WTC11 (cell line): ENCODE results near the gene ERP44. TPM values are rescaled to one million over a fixed set of nuclear protein-coding genes. Genes with fewer than 3 reads are reported as not detected.

Experiments used
- ATAC-seq: fragments of 200-7000 bp; cut with Tn5 transposase; 2 replicates; pipeline ENCODE4 v1.10.0; 2021; ENCODE audit warnings: mild to moderate bottlenecking, moderate library complexity
- CTCF ChIA-PET: fragments of 300-600 bp; sonication (Branson Sonifier 250); formaldehyde crosslinking; loops from one replicate; lab custom pipeline; 2021; ENCODE audit warnings: antibody characterized with exemption; lab: Charles Lee
- POLR2A ChIA-PET: fragments of 350-600 bp; sonication (Branson Sonifier 250); formaldehyde crosslinking; loops from one replicate; lab custom pipeline; 2021; ENCODE audit warnings: antibody characterized with exemption; lab: Charles Lee
- DNase-seq: peaks from one replicate; pipeline ENCODE4 v3.0.0; 2021; ENCODE audit warnings: low spot score
- H3K27ac Mint-ChIP-seq: 2 replicates; pipeline ENCODE4 v1.8.0; 2021; ENCODE audit warnings: mixed read lengths
- H3K27me3 Mint-ChIP-seq: 2 replicates; pipeline ENCODE4 v1.8.0; 2021; ENCODE audit warnings: low read depth, mild to moderate bottlenecking, moderate library complexity, mixed read lengths
- H3K36me3 Mint-ChIP-seq: 2 replicates; pipeline ENCODE4 v1.8.0; 2021; ENCODE audit warnings: mixed read lengths
- H3K4me1 Mint-ChIP-seq: 2 replicates; pipeline ENCODE4 v1.8.0; 2022; ENCODE audit warnings: mixed read lengths
- H3K4me3 Mint-ChIP-seq: 2 replicates; pipeline ENCODE4 v1.8.0; 2021; ENCODE audit warnings: mild to moderate bottlenecking, moderate library complexity, mixed read lengths
- H3K9me3 Mint-ChIP-seq: 2 replicates; pipeline ENCODE4 v1.8.0; 2021; ENCODE audit warnings: mixed read lengths
- CREM ChIP-seq: sonication (generic); formaldehyde crosslinking; IDR thresholded peaks from 2 replicates; pipeline ENCODE4 v1.8.1; 2022; ENCODE audit warnings: mild to moderate bottlenecking, missing genetic modification reagents, moderate library complexity
- HMGA2 ChIP-seq: fragments of 250-450 bp; sonication (Bioruptor Pico); IDR thresholded peaks from 2 replicates; pipeline ENCODE4 v1.4.0; 2021; ENCODE audit warnings: mild to moderate bottlenecking, moderate library complexity
- NR2C2 ChIP-seq: sonication (generic); formaldehyde crosslinking; IDR thresholded peaks from 2 replicates; pipeline ENCODE4 v1.8.0; 2022; ENCODE audit warnings: mild to moderate bottlenecking, missing genetic modification reagents
- OVOL2 ChIP-seq: fragments of 250-450 bp; sonication (Bioruptor Pico); IDR thresholded peaks from 2 replicates; pipeline ENCODE4 v1.9.0; 2021; ENCODE audit warnings: mild to moderate bottlenecking, borderline replicate concordance
- TCF7 ChIP-seq: sonication (generic); formaldehyde crosslinking; IDR thresholded peaks from 2 replicates; pipeline ENCODE4 v1.8.0; 2022; ENCODE audit warnings: mild to moderate bottlenecking, low read depth, missing genetic modification reagents, moderate library complexity
- TP53 ChIP-seq: sonication (generic); formaldehyde crosslinking; IDR thresholded peaks from 2 replicates; pipeline ENCODE4 v1.8.1; 2023; ENCODE audit warnings: mild to moderate bottlenecking, missing genetic modification reagents
- ZNF138 ChIP-seq: sonication (generic); formaldehyde crosslinking; conservative IDR thresholded peaks from 2 replicates; pipeline ENCODE4 v1.8.1; 2022; ENCODE audit warnings: mild to moderate bottlenecking, moderate library complexity, missing genetic modification reagents
- ZNF232 ChIP-seq: sonication (generic); formaldehyde crosslinking; IDR thresholded peaks from 2 replicates; pipeline ENCODE4 v1.8.0; 2022; ENCODE audit warnings: mild to moderate bottlenecking, missing genetic modification reagents
- total RNA-seq: library from RNA; stranded (reverse); gene quantifications from 3 replicates; pipeline ENCODE4 v1.2.3, GENCODE V29; 2021
- TF ChIP-seq, protein P1 (sequence below): sonication (generic); formaldehyde crosslinking; IDR thresholded peaks from 2 replicates; pipeline ENCODE4 v1.8.0; 2022; ENCODE audit warnings: mild to moderate bottlenecking, missing genetic modification reagents
- TF ChIP-seq, protein P2 (sequence below): sonication (generic); formaldehyde crosslinking; IDR thresholded peaks from 2 replicates; pipeline ENCODE4 v1.8.1; 2022; ENCODE audit warnings: missing genetic modification reagents, borderline replicate concordance
- TF ChIP-seq, protein P3 (sequence below): sonication (generic); formaldehyde crosslinking; IDR thresholded peaks from 2 replicates; pipeline ENCODE4 v1.8.1; 2023; ENCODE audit warnings: mild to moderate bottlenecking, missing genetic modification reagents, moderate library complexity
- TF ChIP-seq, protein P4 (sequence below): sonication (generic); formaldehyde crosslinking; IDR thresholded peaks from 2 replicates; pipeline ENCODE4 v1.8.0; 2023; ENCODE audit warnings: missing genetic modification reagents, mild to moderate bottlenecking, borderline replicate concordance

ERP44 gene
- total RNA-seq, 1 experiment from 2014 or later, result 13.7 TPM

DNA sequence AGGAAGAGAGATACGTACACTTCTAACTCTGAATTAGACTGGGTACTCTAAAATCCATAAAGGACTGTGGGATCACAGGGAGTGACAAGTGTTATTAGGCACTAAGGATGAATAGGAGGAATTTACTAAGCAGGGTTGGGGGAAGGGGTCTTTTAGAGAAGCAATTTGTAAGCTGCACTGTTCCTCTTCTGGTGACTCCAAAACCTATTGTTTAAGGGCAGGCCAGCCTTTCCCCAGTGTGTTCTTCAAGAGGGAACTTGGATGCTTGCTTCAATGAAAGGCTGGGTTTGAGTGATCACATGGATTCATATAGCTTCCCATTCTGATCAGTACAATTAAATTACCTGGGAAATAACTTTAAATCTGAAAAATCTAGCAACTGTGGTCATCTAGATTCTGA lies 120.6 kb downstream of the ERP44 start (continued):
- TF ChIP-seq, protein P1, sequence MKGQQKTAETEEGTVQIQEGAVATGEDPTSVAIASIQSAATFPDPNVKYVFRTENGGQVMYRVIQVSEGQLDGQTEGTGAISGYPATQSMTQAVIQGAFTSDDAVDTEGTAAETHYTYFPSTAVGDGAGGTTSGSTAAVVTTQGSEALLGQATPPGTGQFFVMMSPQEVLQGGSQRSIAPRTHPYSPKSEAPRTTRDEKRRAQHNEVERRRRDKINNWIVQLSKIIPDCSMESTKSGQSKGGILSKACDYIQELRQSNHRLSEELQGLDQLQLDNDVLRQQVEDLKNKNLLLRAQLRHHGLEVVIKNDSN, result no peak
- no peak for TF ChIP-seq TP53
- TF ChIP-seq, protein P2, sequence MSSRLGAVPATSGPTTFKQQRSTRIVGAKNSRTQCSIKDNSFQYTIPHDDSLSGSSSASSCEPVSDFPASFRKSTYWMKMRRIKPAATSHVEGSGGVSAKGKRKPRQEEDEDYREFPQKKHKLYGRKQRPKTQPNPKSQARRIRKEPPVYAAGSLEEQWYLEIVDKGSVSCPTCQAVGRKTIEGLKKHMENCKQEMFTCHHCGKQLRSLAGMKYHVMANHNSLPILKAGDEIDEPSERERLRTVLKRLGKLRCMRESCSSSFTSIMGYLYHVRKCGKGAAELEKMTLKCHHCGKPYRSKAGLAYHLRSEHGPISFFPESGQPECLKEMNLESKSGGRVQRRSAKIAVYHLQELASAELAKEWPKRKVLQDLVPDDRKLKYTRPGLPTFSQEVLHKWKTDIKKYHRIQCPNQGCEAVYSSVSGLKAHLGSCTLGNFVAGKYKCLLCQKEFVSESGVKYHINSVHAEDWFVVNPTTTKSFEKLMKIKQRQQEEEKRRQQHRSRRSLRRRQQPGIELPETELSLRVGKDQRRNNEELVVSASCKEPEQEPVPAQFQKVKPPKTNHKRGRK (CRISPR knock-in tag), result no peak
- TF ChIP-seq NR2C2, result no peak
- no peak for TF ChIP-seq ZNF138 (CRISPR knock-in tag)
- TF ChIP-seq OVOL2 (CRISPR knock-in tag), result no peak

DNA sequence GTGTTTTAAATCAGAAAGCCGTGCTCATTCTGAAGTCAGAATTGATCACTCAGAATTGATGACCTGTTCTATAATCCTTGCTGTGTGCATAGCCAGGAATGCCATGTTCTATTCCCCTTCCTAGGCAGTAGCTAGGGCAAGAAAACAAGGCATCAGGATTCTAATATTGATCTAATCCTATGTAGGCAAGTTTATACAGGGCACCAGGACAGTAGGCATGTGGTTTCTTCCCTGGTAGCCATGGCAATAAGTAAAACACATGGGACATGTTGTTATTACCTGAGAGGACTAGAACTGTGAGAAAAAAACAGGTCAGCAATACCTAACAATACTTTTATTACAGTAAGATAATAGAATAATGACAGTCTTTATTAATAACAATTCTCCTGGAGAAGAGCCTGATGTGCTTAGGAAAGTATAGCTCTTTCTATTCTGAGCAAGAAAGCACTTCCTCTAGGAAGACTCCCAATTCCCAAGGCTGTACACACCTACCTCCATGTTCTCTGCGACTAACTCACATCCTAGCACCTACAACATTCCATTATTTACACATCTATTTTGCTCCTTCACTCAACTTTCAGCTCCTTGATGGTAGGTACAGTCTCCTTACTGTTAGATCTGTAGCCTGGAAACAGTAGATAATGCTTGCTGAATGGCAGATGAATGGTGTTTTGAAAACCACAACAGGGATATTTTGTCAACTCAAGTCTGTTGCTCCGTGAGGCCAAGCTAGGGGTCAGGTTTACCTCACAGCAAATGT lies 121.6 kb downstream of the ERP44 start:
- no peaks in the 10 kb centered on the region; the same call in 1 of the 2 replicates for H3K4me1 Mint-ChIP-seq
- H3K27ac Mint-ChIP-seq, result no peak overlapping the region
- H3K4me3 Mint-ChIP-seq, result no peak overlapping the region
- POLR2A ChIA-PET, result no interaction called here
- TF ChIP-seq CREM (CRISPR knock-in tag), result no peak
- TF ChIP-seq TP53, result no peak
- TF ChIP-seq HMGA2, result no peak
- TF ChIP-seq ZNF232 (CRISPR knock-in tag), result no peak
- TF ChIP-seq, all 79 proteins: peak for 0
- Mint-ChIP-seq H3K36me3 (no peaks in the 10 kb centered on the region), H3K9me3 (no peaks in the 10 kb centered on the region), H3K27me3 (no peaks in the 10 kb centered on the region)
- CTCF ChIA-PET, result interaction anchor here (0.7 kb wide), 1 partner anchor 153 kb away, joined by 3 read pairs; no protein-coding TSS in a partner anchor
- DNase-seq (no peak), ATAC-seq (no peak)

DNA sequence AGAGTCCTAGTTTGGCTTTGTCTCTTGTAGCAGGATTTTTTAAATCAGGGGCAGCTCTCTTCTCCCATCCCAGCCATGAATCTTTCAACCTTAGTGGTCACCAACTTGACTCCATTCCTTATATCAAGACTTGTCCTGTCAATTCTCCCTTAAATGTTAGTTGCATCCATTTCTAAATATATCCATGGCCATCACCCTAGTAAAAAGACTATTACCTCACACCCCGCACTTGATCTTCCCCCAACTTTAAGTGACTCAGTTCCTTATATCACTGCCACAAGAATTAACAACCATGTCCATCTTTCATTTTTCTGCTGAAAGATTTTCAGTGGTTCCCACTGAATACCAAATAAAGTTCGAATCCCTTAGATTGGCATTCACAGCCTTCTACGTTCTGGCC lies 125.3 kb downstream of the ERP44 start:
- DNase-seq, result no peak

More for the DNA sequence above, 125.3 kb downstream of the ERP44 start:
- POLR2A ChIA-PET, result no interaction called here
- H3K36me3 Mint-ChIP-seq, result peaks cover 4% of the 10 kb centered on the region
- no peaks in the 10 kb centered on the region for H3K9me3 Mint-ChIP-seq
- CTCF ChIA-PET, result interaction anchor here (1.0 kb wide), 1 partner anchor 149 kb away, joined by 3 read pairs; no protein-coding TSS in a partner anchor
- no peak for ATAC-seq
- TF ChIP-seq TCF7 (CRISPR knock-in tag), result no peak
- TF ChIP-seq, protein P3, sequence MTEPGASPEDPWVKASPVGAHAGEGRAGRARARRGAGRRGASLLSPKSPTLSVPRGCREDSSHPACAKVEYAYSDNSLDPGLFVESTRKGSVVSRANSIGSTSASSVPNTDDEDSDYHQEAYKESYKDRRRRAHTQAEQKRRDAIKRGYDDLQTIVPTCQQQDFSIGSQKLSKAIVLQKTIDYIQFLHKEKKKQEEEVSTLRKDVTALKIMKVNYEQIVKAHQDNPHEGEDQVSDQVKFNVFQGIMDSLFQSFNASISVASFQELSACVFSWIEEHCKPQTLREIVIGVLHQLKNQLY (CRISPR knock-in tag), result no peak
- TF ChIP-seq, protein P4, sequence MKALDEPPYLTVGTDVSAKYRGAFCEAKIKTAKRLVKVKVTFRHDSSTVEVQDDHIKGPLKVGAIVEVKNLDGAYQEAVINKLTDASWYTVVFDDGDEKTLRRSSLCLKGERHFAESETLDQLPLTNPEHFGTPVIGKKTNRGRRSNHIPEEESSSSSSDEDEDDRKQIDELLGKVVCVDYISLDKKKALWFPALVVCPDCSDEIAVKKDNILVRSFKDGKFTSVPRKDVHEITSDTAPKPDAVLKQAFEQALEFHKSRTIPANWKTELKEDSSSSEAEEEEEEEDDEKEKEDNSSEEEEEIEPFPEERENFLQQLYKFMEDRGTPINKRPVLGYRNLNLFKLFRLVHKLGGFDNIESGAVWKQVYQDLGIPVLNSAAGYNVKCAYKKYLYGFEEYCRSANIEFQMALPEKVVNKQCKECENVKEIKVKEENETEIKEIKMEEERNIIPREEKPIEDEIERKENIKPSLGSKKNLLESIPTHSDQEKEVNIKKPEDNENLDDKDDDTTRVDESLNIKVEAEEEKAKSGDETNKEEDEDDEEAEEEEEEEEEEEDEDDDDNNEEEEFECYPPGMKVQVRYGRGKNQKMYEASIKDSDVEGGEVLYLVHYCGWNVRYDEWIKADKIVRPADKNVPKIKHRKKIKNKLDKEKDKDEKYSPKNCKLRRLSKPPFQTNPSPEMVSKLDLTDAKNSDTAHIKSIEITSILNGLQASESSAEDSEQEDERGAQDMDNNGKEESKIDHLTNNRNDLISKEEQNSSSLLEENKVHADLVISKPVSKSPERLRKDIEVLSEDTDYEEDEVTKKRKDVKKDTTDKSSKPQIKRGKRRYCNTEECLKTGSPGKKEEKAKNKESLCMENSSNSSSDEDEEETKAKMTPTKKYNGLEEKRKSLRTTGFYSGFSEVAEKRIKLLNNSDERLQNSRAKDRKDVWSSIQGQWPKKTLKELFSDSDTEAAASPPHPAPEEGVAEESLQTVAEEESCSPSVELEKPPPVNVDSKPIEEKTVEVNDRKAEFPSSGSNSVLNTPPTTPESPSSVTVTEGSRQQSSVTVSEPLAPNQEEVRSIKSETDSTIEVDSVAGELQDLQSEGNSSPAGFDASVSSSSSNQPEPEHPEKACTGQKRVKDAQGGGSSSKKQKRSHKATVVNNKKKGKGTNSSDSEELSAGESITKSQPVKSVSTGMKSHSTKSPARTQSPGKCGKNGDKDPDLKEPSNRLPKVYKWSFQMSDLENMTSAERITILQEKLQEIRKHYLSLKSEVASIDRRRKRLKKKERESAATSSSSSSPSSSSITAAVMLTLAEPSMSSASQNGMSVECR, result no peak
- no peaks in the 10 kb centered on the region for H3K27me3 Mint-ChIP-seq
- no peak overlapping the region for H3K27ac Mint-ChIP-seq
- peaks cover 2% of the 10 kb centered on the region; the same call in 1 of the 2 replicates for H3K4me1 Mint-ChIP-seq
- no peak overlapping the region for H3K4me3 Mint-ChIP-seq
